Astrocyte of the spinal cord (primary cell): ENCODE results near the gene MLANA.

Source experiments
- DNase-seq: peaks from one replicate; pipeline ENCODE4 v3.0.0; 2011; ENCODE audit warnings: low read depth, low spot score
- H3K4me3 ChIP-seq: 2 replicates; pipeline ENCODE4 v1.5.1; 2011; ENCODE audit warnings: low read depth, mild to moderate bottlenecking, low read length, moderate library complexity
- in situ Hi-C: cut with HindIII; loops from 2 replicates; pipeline ENCODE4 v1.10.0; 2017; ENCODE audit warnings: low sequenced_read_pairs
- TF ChIP-seq, protein P1 (sequence below): IDR thresholded peaks from 2 replicates; pipeline ENCODE4 v1.5.1; 2012; ENCODE audit warnings: low read depth, mild to moderate bottlenecking, low read length, inconsistent platforms

The MLANA gene

DNA sequence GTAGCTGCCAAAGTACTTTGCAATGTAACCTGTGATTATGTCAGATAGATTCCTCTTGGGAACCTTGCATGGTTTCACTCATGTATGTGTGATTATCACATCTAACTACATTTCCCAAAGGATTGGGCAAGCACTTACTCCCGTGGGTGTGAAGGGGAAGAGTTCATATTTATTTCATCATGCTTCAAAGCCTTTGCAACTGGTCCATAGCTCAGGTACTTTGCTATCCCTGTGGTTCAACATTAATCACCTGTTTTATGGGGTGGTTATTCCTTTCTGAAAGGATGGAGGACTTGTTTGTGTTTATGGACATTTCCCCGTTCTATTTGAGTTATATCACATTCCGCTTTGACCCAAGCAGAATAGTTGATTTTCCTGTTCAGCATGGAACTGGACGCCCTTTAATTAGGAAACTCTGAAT, 44.2 kb upstream of the MLANA start:
- no peak for DNase-seq
- no peak overlapping the region for H3K4me3 ChIP-seq
- in situ Hi-C loops = no loop called here
- TF ChIP-seq, protein P1, sequence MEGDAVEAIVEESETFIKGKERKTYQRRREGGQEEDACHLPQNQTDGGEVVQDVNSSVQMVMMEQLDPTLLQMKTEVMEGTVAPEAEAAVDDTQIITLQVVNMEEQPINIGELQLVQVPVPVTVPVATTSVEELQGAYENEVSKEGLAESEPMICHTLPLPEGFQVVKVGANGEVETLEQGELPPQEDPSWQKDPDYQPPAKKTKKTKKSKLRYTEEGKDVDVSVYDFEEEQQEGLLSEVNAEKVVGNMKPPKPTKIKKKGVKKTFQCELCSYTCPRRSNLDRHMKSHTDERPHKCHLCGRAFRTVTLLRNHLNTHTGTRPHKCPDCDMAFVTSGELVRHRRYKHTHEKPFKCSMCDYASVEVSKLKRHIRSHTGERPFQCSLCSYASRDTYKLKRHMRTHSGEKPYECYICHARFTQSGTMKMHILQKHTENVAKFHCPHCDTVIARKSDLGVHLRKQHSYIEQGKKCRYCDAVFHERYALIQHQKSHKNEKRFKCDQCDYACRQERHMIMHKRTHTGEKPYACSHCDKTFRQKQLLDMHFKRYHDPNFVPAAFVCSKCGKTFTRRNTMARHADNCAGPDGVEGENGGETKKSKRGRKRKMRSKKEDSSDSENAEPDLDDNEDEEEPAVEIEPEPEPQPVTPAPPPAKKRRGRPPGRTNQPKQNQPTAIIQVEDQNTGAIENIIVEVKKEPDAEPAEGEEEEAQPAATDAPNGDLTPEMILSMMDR = no peak

DNA sequence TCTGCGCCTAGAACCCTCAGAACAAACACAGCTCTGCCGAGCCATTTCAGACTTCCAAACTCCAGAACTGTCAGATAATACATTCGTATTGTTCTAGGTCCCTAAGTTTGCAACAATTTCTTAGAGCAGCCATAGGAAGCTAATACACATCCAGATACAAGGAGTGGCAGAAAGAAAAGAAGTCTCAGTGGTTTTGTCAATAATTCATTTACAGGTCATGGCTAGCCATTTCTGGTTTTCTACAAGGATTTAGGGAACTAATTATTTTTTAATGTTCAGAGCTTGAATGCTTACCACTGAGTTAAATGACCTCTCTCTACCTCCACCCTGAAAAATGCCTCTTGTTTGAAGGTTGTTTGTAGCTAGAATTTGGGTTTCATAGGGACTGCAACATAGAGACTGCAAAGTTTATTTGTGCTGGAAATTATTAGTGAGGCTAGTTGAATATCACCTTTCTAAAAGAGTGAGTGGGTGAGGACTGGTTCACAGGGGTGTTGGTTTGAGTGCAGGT, 42.3 kb upstream of the MLANA start:
- DNase-seq = no peak
- no peak overlapping the region for H3K4me3 ChIP-seq
- in situ Hi-C loops = no loop called here
- TF ChIP-seq, protein P1 = no peak

DNA sequence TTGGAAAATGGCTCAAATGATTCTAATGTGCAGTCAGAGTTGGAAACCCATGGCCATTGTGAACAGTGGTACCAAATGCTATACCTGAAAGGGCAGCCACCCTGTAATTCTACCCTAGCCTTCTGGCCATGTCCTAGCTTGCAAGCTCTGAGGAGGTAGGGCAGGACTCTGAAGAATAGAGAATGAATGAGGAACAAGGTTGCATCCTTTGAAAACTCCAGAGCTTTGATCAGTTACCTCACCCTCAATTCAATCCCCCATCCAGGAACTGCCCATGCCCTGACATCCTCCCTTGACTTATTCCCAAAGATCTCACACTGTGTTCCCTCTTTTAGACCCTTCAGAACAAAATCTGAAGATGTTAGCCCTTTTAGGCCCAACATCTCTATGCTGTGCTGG, 40.0 kb upstream of the MLANA start:
- H3K4me3 ChIP-seq = no peak overlapping the region
- TF ChIP-seq, protein P1 = no peak
- in situ Hi-C loops = no loop called here
- no peak for DNase-seq

DNA sequence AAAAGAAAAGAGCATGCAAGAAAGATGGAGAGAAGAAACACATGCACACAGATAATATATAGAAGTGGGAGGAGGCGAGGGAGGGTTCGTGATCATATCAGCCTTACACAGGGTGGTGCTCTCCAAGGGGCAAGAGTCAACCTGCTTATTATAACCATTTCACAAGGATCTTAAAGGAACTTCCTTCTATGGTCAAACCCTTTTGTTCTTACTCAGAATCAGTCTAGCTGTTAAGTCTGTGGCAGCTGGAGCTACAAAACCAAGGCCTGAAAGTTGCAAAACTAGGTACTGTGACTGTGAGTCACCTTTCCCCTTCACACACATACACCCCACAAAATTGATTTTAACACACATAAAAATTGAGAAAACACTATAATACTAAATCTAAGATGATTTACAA, 39.2 kb upstream of the MLANA start:
- H3K4me3 ChIP-seq = no peak overlapping the region
- DNase-seq = no peak
- TF ChIP-seq, protein P1 = no peak
- in situ Hi-C loops = no loop called here

DNA sequence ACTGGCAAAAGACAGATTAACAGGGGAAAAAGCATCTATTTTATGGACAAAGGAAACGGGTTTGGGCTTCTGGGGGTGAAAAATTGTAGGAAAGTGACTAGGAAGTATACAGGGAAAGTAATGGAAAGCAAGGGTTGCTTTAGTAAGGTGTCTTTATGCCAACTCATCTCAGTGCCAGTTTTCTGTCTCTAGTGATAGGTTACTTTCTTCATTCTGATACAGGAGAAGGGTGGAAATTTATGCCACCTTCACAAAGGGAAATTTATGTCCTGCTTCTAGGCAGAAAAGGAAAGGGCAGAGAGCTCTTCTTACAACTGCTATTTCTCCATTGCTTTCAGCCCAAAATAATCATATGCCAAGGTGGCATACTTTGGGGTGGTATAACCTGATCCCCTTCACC, 37.7 kb upstream of the MLANA start:
- TF ChIP-seq, protein P1 = no peak
- no peak for DNase-seq
- no peak overlapping the region for H3K4me3 ChIP-seq
- in situ Hi-C loops = no loop called here

DNA sequence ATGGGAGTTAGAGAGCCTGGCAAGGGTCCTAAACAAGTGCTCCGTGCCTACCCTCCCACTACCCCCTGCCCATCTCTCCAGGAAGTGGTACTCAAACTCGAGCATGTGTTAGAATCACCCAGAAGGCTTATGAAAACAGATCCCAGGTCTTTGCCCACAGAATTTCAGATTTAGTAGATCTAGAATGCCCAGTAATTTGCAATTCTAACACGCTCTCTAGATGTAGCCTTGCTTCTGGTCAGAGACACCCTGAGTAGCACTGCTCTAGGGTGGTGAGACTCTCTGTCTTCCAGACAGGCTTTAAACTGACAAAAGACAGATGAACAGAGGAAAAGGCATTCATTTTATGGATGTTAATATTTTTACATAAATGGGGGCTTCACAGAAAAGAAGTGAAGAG, 37.1 kb upstream of the MLANA start:
- in situ Hi-C loops = no loop called here

More for the DNA sequence above, 37.1 kb upstream of the MLANA start:
- no peak overlapping the region for H3K4me3 ChIP-seq
- TF ChIP-seq, protein P1 = no peak
- DNase-seq = no peak
